Activated CD4-positive, alpha-beta T cell treated with anti-CD3 and anti-CD28 coated beads, Interleukin-2, amount 50 U/mL, for 16 hours (primary cell): ENCODE results near the gene TCF3.

Experiments
- DNase-seq: peaks from one replicate; pipeline ENCODE4 v3.0.0-alpha.2; 2020

Gene TCF3

DNA sequence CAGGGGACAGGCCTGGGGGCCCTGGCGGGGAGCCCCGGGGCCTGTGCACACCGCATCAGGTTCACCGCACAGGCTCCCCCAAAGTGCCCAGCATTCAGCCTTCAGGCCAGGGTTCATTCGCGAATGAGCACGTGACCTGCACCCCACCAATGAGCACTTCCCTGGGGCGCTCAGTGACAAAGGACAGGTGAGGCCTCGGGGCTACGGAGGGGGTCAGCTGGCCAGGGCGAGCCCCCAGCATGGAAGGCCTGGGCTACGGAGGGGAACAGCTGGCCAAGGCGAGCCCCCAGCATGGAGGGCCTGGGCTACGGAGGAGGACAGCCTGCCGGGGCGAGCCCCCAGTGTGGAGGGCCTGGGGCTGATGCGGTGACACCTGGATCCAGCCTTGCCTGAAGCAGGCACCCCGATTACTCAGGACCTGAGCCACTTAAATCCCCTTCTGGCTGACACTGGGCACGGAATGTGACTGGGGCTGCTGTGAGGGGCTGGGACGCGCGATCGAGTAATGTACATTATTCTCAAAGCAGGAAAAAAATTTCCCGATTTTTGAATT is 23.1 kb downstream of the TCF3 start:
- no peak for DNase-seq

GRCh38 chr19:1627194-1627593 is 25.2 kb downstream of the TCF3 start:
- DNase-seq, result no peak

DNA sequence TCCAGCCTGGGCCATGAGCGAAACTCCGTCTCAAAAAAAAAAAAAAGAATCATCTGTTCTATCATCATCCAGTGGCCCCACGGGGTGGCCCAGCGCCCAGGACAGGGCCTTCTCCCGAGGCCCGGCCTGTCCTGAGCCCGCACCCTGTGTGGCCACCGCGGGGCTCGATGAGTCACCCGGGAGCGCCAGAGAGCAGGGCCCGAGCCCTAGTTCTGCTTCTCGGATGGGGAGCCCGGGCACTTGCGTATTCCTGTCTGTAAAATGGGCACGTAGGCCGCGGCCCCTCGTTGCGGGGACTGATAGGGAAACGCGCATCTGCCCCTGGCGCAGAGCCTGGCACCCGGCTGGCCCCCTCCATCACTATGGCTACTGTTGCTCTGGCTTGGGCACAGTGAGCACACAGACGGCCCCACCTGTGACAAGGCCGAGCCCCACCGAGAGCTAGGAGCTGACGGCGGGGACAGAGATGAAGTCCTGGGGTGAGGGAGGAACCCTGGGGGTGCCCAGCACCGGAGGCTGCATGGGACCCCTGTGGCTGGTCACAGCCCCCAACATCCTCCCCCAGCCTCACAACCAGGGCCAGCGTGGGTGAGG is 25.9 kb downstream of the TCF3 start:
- DNase-seq, result no peak

DNA sequence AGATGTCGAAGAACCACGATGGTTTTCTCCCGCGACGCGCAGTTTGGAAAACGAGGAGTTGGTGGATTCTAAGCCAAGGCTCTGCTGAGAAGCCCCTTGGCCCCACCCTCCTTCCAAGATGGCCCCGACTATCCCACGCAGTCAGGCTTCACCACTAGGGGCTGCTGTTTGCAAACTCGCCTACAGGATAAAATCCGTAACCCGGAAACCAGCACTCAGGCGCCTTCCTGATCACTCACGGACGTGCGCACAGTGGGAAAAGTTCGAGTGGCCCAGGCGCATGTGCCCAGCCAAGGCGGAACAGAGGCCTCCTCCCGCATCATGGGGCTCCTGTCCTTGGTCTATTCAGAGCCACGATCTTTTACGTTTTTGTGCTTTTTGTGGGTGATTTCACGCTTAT is 28.0 kb downstream of the TCF3 start:
- peak; percentile 39 for DNase-seq

GRCh38 chr19:1622541-1622940 is 29.9 kb downstream of the TCF3 start:
- no peak for DNase-seq

DNA sequence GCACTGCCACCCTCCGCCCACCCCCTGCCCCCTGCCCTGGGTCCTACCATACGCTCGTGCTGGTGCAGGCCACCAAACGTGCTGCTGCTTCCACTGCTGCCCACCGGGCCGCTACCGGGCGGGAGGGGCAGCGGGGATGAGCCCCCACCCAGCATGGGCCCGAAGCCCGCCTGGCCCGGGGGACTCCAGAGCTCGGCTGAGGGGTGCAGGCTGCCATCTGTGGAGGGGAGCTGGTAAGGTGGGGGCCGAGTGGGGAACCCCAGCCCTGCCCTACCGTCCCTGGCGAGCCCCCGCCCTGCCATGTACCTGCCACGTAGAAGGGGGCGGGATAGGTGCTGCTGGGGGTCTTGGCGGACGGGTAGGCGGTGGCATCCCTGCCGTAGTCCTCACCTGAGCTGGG is 30.4 kb downstream of the TCF3 start:
- DNase-seq, result no peak

- no peak for DNase-seq
These were observed 30.8 kb downstream of the TCF3 start for GRCh38 chr19:1621574-1621973.

DNA sequence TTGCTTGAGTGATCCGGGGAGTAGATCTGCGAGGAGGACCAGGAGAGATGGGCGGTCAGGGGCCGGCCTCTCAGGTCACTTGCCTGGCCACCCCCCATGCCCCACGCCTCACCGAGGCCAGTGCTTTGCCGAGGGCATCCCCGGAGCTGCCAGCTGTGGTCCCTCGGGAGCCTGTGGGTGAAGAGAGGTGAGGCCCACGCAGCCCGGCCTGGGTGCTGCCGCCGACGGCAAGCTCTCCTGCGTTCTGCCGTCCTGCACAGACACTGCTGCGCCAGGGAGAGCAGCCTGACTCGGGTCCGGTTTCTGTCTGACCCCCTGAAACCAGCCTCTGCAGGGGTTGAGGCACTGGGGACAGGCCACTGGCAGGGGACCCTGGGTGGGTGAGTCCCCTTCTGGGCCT is 31.4 kb downstream of the TCF3 start:
- no peak for DNase-seq

GRCh38 chr19:1620502-1620901 is 31.9 kb downstream of the TCF3 start:
- no peak for DNase-seq

- no peak for DNase-seq
These were observed 32.7 kb downstream of the TCF3 start for GRCh38 chr19:1619703-1620102.

DNA sequence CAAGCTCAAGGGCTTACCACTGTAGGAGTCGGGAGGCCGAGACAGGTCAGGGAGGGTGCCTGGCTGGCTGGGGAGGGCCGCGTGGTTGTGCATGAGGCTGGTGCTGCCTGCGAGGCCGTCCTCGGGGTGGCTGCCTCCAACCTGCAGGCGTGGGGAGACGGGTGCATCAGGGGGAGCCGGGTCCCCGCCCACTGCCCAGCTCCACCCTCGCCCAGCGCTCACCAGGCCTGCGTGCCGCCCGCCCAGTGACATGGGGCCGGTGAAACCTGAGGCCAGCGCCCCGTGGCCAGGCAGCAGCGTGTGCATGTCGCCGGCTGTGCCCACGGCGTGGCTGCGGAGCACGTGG is 33.3 kb downstream of the TCF3 start:
- no peak for DNase-seq

DNA sequence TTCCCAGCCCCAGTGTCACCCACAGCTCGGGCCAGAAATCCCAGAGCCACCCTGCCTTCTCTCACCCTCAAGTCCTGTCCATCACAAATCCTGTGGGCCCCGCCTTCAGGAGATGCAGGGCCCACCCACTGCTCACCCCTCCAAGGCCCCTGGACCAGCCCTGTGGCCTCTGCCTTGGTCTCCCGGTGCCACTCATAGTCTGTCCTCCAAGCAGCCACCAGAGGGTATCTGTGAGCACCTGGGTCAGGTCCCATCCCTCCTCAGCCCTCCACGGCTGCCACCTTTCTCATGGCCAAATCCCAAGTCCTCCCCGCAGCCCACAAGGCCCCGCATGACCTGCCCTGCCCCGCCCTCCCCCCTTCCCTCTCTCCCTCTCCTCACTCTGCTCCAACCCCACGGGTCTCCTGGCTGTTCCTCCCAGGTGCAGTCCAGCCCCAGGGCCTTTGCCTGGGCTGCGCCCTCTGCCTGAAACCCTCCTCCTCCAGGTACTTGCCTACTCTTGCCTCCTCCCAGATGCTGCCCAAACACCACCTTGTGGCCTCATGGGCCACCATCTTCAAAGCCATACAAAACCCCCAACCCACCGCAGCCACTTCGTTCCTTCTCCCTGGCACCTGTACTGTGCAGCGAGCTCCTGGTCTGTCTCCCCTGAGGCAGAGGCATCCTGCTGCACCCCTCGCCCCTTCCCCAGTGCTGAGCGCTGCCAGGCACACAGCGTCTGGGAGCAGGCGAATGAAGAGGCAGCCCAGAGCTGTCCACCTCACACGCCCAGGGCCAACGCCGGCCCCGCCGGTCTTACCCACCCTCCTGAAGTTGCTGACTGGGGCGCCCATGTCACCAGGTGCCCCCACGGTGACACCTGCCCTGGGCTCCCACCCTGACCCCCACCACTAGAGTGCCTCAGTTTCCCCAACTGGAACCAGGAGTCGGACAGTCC is 34.0 kb downstream of the TCF3 start:
- peak; percentile 33 for DNase-seq

GRCh38 chr19:1616875-1617274 is 35.5 kb downstream of the TCF3 start:
- DNase-seq, result no peak

GRCh38 chr19:1616396-1616795 is 36.0 kb downstream of the TCF3 start:
- DNase-seq, result no peak

- DNase-seq, result no peak
These were observed 37.2 kb downstream of the TCF3 start for GRCh38 chr19:1615156-1615765.

DNA sequence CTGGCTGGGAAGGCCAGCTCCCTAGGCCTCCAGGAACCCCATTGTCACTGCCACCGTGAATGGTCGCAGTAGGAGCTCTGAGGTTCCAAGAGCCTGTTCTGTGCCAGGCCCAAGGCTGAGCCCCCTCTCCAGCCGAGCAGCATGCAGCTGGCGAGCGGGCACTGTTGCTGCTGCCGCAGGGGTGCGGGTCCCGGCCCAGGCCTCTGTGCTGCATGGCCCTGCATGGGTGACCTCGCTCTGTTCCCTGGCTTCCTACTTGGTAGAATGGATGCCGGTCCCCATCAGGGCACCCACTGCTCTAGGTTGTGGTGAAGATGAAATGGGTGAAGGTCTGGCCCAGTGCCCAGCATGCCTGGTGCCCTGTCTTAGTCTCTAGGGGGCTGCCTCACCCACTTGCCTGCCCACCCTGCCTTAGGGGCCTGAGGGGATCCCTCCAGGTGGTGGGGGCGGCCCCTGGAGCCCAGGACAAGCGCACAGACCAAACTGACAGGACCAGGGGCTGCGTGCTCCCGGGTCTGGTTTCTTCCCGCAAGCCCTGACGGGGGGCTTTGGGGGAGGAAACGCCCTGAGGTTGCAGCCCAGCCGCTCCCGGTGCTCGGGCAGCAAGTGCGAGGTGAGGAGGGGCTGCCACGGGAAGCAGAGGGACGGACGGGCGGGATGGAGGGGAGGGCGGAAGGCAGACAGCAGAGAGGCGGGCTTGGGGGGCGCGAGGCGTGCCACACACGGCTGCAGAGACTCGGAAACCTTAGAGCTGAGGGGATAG is 38.4 kb downstream of the TCF3 start:
- DNase-seq, result no peak

GRCh38 chr19:1613146-1613545 is 39.3 kb downstream of the TCF3 start:
- no peak for DNase-seq

DNA sequence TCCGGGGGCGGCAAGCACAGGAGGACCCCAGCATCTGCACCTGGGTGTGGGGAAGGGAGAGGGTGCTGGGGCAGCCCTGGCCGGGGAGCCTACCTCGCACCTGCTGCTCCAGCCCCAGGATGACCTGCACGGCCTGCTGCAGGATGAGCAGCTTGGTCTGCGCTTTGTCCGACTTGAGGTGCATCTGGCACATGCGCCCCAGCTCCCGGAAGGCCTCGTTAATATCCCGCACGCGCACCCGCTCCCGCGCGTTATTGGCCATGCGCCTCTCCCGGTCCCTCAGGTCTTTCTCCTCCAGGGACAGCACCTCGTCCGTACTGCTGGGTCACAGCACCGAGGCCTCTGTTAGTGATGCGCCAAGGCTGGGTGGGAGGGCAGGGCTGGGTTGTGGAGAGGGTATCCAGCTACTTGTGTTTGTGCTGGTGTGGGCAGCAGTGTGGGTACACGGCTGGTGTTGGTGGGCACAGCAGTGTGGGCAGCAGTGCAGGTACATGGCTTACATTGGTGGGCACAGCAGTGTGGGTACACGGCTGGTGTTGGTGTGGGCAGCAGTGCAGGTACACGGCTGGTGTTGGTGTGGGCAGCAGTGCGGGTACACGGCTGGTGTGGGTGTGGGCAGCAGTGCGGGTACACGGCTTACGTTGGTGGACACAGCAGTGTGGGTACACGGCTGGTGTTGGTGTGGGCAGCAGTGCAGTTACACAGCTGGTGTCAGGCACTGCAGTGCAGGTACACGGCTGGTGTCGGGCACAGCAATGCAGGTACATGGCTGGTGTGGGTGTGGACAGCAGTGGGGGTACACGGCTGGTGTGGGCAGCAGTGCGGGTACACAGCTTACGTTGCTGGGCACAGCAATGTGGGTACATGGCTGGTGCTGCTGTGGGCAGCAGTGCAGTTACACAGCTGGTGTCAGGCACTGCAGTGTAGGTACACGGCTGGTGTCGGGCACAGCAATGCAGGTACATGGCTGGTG is 40.0 kb downstream of the TCF3 start:
- DNase-seq, result no peak

DNA sequence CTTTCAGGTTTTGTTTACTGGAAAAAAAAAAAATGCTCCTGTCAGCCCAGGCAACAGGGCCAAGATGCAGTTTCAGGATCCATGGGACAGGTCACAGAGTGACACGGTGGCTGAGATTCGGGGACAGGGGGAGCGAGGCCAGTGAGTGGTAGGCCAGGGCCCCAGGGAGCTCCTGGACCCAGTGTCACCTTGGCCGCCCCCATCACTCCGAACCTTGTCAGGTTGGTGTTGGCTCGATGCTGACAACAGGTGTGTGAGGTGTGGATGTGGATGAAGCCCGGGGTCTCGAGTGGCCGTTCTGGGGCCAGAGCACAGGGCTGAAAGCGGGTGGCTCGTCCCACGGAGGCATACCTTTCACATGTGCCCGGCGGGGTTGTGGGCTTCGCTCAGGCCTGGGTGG is 41.1 kb downstream of the TCF3 start:
- DNase-seq, result no peak

GRCh38 chr19:1610579-1610978 is 41.8 kb downstream of the TCF3 start:
- no peak for DNase-seq

GRCh38 chr19:1609680-1610474 is 42.5 kb downstream of the TCF3 start:
- DNase-seq, result no peak
